HG03280 (cell line): ENCODE measurements around the gene TGM1.

ENCODE experiments used
- ATAC-seq: cut with Tn5 transposase; IDR thresholded peaks from one replicate; pipeline ENCODE4 v1.9.1; 2021; ENCODE audit warnings: mild to moderate bottlenecking, moderate library complexity; ENCODE audit not compliant: unreplicated experiment

Gene TGM1

DNA sequence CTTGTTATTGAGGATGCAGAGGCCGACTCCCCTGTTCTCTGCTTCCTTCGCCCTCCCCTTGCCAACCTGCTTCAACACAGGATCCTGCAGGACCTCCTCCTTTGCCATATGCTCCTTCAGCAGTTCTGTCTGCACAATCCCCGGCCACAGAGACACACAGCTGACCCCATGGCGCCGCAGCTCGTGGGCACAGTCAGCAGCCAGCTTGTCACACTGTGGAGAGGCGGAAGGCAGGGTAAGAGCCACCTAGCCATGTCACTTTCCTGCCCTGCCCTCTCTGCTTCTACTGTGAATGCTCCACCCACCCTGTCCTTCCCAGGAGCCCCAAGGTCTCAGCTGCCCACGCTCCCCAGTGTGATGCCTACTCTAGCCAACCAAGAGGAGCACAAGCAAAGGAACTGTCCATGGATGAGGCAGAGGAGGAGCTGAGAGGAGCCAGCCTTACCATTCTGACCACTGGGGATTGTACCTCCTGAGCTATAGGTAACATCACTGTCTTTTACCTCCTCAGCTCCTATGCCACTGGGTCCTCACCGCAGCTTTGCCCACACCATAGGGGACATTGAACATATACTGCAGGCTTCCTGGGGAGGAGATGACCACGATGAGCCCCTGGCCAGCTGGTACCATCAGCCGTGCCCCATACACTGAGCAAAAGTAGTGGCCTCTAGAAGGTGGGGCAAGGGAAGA is 29.3 kb upstream of the TGM1 start:
- ATAC-seq = no peak

DNA sequence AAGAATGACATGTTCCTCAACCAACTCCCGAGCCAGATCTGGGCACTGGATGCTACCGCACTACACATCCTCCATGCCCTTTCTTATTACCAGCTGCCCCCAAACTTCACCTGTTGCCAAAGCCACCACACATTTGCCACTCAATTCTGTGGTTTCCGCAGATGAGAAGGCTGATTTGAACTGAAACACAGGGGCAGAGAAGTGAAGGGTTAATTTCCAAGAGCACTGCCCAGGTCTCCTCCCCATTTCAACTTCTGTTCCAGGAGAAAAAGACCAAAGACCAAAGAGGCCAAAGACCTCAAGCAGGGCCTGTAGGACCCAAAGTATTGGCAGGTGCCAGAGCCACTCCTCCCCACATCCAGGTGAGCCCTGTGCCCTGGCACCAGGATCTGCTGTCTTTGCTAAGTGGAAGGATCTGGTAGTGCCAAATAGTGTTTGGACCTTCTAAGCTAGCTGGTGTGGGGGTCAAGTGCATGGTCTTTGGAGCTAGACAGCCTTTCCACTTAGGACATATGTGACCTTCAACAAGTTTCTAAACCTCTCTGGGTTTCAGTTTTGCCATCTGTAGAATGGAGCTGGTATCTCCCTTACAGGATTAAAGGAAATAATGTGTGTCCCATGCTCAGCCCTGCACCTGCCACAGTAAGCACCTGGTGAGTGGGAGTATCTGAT is 28.6 kb upstream of the TGM1 start:
- no peak for ATAC-seq

- no peak for ATAC-seq
Observed at GRCh38 chr14:24290746-24291145, 27.8 kb upstream of the TGM1 start.

DNA sequence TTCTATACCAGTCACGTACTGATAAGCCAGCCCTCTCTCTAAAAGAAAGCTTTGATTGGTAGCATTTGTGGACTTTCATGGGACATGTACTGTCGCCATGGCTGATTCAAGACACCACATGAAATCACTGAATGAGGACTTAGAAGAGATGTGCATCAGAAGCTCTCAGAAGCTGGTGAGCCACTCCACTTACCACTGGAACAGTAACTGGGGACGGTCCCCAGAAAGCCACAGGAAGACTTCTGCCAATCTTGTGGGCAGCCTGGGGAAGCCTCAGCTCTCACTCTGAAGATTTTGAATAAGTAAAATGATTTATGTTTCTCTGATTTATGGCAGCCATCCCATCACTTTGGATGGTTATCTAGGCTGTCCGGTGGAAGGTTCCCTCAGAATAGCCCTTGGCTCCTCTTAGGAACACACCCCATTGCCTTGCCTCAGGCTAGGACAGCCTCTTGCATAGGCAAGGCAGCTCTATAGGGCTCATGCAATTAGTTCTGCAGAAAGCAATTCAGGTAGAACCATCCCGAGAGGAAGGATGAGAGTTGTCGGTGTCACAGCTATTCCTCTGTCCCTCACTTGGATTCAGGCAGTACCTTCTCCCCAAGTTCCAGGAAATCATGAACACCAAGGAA is 26.8 kb upstream of the TGM1 start:
- no peak for ATAC-seq

DNA sequence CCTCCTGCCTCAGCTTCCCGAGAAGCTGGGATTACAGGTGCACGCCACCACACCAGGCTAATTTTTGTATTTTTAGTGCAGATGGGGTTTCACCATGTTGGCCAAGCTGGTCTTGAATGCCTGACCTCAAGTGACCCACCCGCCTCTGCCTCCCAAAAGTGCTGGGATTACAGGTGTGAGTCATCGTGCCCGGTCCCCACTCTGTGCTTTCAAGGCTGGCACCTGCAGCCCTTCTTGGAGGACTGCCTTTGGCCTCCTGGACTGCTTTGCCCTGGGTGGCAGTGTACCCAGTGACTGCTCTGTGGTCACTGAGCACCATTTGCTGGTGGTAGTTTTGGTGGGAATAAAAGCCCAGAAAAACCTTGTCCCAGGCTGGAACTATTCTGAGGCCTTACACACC is 24.0 kb upstream of the TGM1 start:
- ATAC-seq = no peak

- ATAC-seq = no peak
Observed at GRCh38 chr14:24285351-24285750, 22.4 kb upstream of the TGM1 start.

GRCh38 chr14:24284501-24285035 is 21.6 kb upstream of the TGM1 start:
- no peak for ATAC-seq

DNA sequence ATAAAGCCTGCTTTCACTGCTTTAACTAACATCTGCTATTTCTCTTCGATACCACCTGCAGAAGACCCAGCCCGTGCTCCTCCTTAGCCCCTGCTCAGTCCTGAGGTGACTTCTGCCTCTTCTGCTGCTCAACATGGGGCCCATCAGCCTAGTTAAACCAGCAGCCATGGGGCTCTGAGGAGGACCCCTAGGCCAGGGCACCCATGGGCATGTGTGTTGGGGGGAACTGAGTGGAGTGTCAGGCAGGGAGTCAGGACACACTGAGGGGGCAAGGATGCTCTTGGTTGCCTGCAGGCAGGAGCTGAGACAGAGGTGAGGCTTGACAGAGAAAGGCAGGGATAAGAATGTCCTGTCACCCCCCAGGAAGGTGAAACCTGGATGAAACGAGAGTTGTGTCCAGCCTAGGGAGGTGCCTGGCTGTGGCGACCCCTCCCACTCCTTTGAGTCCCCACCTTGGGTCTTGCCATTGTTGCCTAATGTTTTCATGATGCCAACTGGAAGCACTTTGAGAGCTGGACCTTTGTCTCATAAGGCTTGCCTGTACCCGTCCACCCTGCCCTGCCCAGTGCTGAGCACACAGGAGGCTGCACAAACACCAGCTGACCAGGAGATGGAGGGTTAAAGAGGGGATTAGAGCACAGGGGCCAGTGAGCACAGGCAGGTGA is 21.0 kb upstream of the TGM1 start:
- no peak for ATAC-seq

DNA sequence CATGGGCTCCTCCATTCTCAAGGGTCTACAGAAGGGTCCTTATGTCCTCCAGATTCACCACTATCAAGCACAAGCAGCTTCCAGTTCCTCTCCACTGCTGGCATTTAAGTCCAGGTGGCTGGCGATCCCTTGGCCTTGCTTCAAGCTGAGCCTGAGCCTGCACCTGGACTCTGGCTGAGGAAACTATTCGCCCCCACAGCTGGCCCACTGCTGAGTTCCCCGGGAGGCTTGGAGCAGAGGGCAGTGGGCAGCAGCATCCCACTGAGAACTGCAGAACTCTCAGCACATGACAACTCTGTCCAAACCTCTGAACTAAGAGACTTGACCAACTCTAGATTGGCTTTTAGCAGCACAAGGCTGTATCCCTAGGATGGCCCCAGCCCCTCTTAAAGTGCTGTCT is 19.8 kb upstream of the TGM1 start:
- ATAC-seq = no peak

GRCh38 chr14:24281636-24282035 is 18.7 kb upstream of the TGM1 start:
- no peak for ATAC-seq

- ATAC-seq = no peak
Observed at GRCh38 chr14:24280797-24281460, 18.0 kb upstream of the TGM1 start.

- no peak for ATAC-seq
Observed at GRCh38 chr14:24279301-24280186, 16.6 kb upstream of the TGM1 start.

- no peak for ATAC-seq
Observed at GRCh38 chr14:24278424-24278823, 15.4 kb upstream of the TGM1 start.

GRCh38 chr14:24277606-24278321 is 14.8 kb upstream of the TGM1 start:
- ATAC-seq = no peak

DNA sequence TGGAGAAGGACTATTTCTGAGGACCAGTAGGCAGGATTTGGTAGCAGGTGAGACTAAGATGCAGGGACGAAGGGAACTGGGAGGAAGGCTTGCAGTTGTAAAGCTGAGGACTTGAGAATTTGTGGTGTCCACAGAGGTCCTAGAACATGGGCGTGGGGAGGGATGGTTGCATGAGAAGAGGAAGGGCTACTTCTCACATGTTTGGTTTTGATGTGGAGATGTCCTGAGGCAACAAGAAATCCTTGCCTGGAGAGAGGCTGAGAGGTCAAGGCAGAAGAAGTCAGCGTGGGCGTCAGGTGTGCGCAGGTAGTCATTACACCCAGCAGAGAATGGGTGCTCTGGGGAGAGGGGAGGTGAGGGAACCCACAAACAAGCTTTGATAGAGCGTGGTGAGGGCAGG is 14.1 kb upstream of the TGM1 start:
- ATAC-seq = no peak

- ATAC-seq = no peak
Observed at GRCh38 chr14:24274101-24274543, 11.1 kb upstream of the TGM1 start.

DNA sequence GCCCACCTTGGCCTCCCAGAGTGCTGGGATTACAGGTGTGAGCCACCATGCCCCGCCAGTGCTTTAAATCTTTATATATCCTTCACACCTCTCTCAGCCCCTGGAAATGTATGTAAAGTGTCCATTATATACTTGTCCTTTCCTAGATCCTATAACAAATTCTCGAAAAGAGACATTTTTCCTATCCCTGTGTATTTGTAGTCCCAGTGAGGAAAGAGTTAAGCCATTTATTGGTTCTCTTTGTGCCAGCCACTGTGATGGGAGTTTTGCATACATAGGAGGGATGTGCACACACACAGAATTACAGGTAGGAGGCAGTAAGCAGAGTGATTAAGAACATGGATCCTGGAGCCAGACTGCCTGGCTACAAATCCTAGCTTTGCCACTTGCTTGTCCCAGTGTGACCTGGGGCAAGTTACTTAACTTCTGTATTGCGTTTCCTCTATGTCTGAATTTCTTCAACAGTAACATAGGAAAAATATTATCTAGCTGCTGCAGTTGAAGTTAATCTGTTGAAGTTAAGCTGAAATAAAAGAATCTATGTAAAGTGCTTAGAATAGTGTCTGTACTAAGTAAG is 10.5 kb upstream of the TGM1 start:
- no peak for ATAC-seq

- ATAC-seq = no peak
Observed at GRCh38 chr14:24272467-24272866, 9.5 kb upstream of the TGM1 start.

DNA sequence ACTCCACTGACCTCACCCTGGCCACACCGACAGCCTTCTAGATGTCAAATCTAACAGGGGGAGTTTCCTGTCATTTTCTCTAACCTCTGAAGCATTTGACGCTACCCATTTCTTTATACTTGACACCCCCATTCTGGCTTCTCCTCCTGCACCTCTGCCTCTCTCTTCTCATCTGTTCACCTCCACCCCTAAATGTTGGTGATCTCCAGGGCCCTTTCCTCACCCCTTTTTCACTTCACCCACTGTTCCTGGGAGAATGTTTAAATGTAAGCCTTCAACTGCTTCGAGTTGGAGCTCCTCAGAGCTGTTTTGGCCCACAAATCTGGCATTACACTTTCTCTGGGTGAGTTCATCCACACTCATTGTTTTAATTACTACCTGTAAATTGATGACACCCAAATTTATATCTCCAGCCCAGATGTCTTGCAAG is 8.9 kb upstream of the TGM1 start:
- no peak for ATAC-seq
